ENCODE data around the gene EHBP1L1. TPM values are rescaled to one million over a fixed set of nuclear protein-coding genes. Genes with fewer than 3 reads are reported as not detected.

Gene EHBP1L1
- total RNA-seq, 1 experiment from 2014 or later: 49.1 TPM

- DNase-seq (ENCODE audit: low read depth): no peak
Observed at GRCh38 chr11:65546217-65546958, 29.5 kb upstream of the EHBP1L1 start.

GRCh38 chr11:65547446-65548125 lies 28.3 kb upstream of the EHBP1L1 start:
- no peak for DNase-seq (ENCODE audit: low read depth)

- no peak for DNase-seq (ENCODE audit: low read depth)
Observed at GRCh38 chr11:65548395-65548794, 27.5 kb upstream of the EHBP1L1 start.

- DNase-seq (ENCODE audit: low read depth): no peak
Observed at GRCh38 chr11:65549096-65549495, 26.8 kb upstream of the EHBP1L1 start.

GRCh38 chr11:65551572-65552387 lies 24.1 kb upstream of the EHBP1L1 start:
- peak; percentile 57 for DNase-seq (ENCODE audit: low read depth)

- DNase-seq (ENCODE audit: low read depth): no peak
Observed at GRCh38 chr11:65552388-65552951, 23.4 kb upstream of the EHBP1L1 start.

GRCh38 chr11:65553301-65554001 lies 22.4 kb upstream of the EHBP1L1 start:
- DNase-seq (ENCODE audit: low read depth): no peak

GRCh38 chr11:65554057-65554818 lies 21.6 kb upstream of the EHBP1L1 start:
- no peak for DNase-seq (ENCODE audit: low read depth)

- DNase-seq (ENCODE audit: low read depth): no peak
Observed at GRCh38 chr11:65554842-65555430, 20.9 kb upstream of the EHBP1L1 start.

- DNase-seq (ENCODE audit: low read depth): peak; percentile 97
Observed at GRCh38 chr11:65555693-65556231, 20.1 kb upstream of the EHBP1L1 start.

- no peak for DNase-seq (ENCODE audit: low read depth)
Observed at GRCh38 chr11:65556470-65557279, 19.2 kb upstream of the EHBP1L1 start.

GRCh38 chr11:65557280-65558001 lies 18.4 kb upstream of the EHBP1L1 start:
- no peak for DNase-seq (ENCODE audit: low read depth)

- DNase-seq (ENCODE audit: low read depth): peak; percentile 81
Observed at GRCh38 chr11:65558002-65558929, 17.6 kb upstream of the EHBP1L1 start, which contains the start of gene LTBP3. Gene LTBP3 (minus strand): TSS chr11:65558359. CDS start chr11:65557959, 400 bp downstream.

GRCh38 chr11:65558930-65559509 lies 16.8 kb upstream of the EHBP1L1 start:
- DNase-seq (ENCODE audit: low read depth): no peak

GRCh38 chr11:65559535-65559934 lies 16.3 kb upstream of the EHBP1L1 start:
- no peak for DNase-seq (ENCODE audit: low read depth)

GRCh38 chr11:65559951-65560537 lies 15.8 kb upstream of the EHBP1L1 start:
- DNase-seq (ENCODE audit: low read depth): peak; percentile 79

Data from LHCN-M2 (cell line).